OCI-LY1 (cell line): Measurements from ENCODE around the gene GIGYF2.
"Not testable (repeated sequence)": the region's sequence is repeated elsewhere in the genome, so short reads cannot be mapped to it uniquely, and the experiment has no call there.

Experiments used
- H2AFZ ChIP-seq: fragments of 200-600 bp; sonication (generic), shearing (Covaris generic); 2 replicates; pipeline ENCODE4 v1.6.0; 2014; ENCODE audit warnings: antibody characterized with exemption, mild to moderate bottlenecking, low read length
- H3F3A ChIP-seq: fragments of 200-600 bp; sonication (generic), shearing (Covaris generic); 2 replicates; pipeline ENCODE4 v1.6.0; 2014; ENCODE audit warnings: mild to moderate bottlenecking, antibody characterized with exemption, low read length, moderate library complexity; ENCODE audit not compliant: insufficient read depth
- H3K27ac ChIP-seq: fragments of 200-600 bp; sonication (generic); 2 replicates; pipeline ENCODE4 v1.5.1; 2014; ENCODE audit warnings: low read length, mixed run types, mild to moderate bottlenecking, low read depth; ENCODE audit not compliant: poor library complexity, severe bottlenecking
- H3K27me3 ChIP-seq: fragments of 200-600 bp; sonication (generic); 2 replicates; pipeline ENCODE4 v1.6.0; 2014; ENCODE audit warnings: antibody characterized with exemption, mild to moderate bottlenecking, low read length, moderate library complexity; ENCODE audit not compliant: insufficient read depth
- H3K36me3 ChIP-seq: fragments of 200-600 bp; sonication (generic); 2 replicates; pipeline ENCODE4 v1.6.1; 2014; ENCODE audit warnings: mild to moderate bottlenecking, antibody characterized with exemption, low read length, moderate library complexity, mixed read lengths; ENCODE audit not compliant: insufficient read depth
- H3K4me1 ChIP-seq: fragments of 200-600 bp; sonication (generic); 2 replicates; pipeline ENCODE4 v1.5.1; 2014; ENCODE audit warnings: mild to moderate bottlenecking, low read length, moderate library complexity; ENCODE audit not compliant: insufficient read depth, severe bottlenecking
- H3K4me2 ChIP-seq: fragments of 200-600 bp; sonication (generic), shearing (Covaris generic); 2 replicates; pipeline ENCODE4 v1.6.1; 2014; ENCODE audit warnings: low read length
- H3K4me3 ChIP-seq: fragments of 200-600 bp; sonication (generic); 2 replicates; pipeline ENCODE4 v1.5.1; 2014; ENCODE audit warnings: low read length, low read depth, mild to moderate bottlenecking, mixed read lengths; ENCODE audit not compliant: poor library complexity, severe bottlenecking
- H3K79me2 ChIP-seq: fragments of 200-600 bp; shearing (Covaris generic); 2 replicates; pipeline ENCODE4 v1.6.1; 2016; ENCODE audit warnings: mixed run types, low read length, mixed read lengths; ENCODE audit not compliant: insufficient read depth
- H3K9ac ChIP-seq: fragments of 200-600 bp; sonication (generic), shearing (Covaris generic); 2 replicates; pipeline ENCODE4 v1.6.1; 2014; ENCODE audit warnings: mild to moderate bottlenecking, low read length, mixed read lengths
- H3K9me2 ChIP-seq: fragments of 200-600 bp; sonication (generic), shearing (Covaris generic); 2 replicates; pipeline ENCODE4 v1.6.1; 2014; ENCODE audit warnings: low read depth, mild to moderate bottlenecking, low read length, mixed read lengths
- H3K9me3 ChIP-seq: fragments of 200-600 bp; shearing (Covaris generic); 2 replicates; pipeline ENCODE4 v1.6.1; 2014; ENCODE audit warnings: low read length, mixed read lengths
- H4K20me1 ChIP-seq: fragments of 200-600 bp; sonication (generic), shearing (Covaris generic); 2 replicates; pipeline ENCODE4 v1.6.0; 2016; ENCODE audit warnings: mild to moderate bottlenecking, low read length; ENCODE audit not compliant: insufficient read depth
- EZH2 ChIP-seq: fragments of 200-600 bp; sonication (generic), shearing (Covaris generic); IDR thresholded peaks from 2 replicates; pipeline ENCODE4 v1.8.0; 2017; ENCODE audit warnings: borderline replicate concordance, mixed run types, mild to moderate bottlenecking, antibody characterized with exemption, low read length, moderate library complexity, mixed read lengths
- TF ChIP-seq, protein P1 (sequence below): fragments of 200-600 bp; sonication (generic), shearing (Covaris generic); IDR thresholded peaks from 2 replicates; pipeline ENCODE4 v1.5.1; 2017; ENCODE audit warnings: mild to moderate bottlenecking, antibody characterized with exemption, low read length, moderate library complexity, mixed read lengths

GIGYF2 gene

GRCh38 chr2:232680006-232680405 is 17.1 kb upstream of the GIGYF2 start:
- no peaks in the 10 kb centered on the region for H3K9me3 ChIP-seq
- no peak overlapping the region for H3K9ac ChIP-seq
- no peak overlapping the region for H2AFZ ChIP-seq
- H3K4me3 ChIP-seq: no peak overlapping the region
- TF ChIP-seq, protein P1, sequence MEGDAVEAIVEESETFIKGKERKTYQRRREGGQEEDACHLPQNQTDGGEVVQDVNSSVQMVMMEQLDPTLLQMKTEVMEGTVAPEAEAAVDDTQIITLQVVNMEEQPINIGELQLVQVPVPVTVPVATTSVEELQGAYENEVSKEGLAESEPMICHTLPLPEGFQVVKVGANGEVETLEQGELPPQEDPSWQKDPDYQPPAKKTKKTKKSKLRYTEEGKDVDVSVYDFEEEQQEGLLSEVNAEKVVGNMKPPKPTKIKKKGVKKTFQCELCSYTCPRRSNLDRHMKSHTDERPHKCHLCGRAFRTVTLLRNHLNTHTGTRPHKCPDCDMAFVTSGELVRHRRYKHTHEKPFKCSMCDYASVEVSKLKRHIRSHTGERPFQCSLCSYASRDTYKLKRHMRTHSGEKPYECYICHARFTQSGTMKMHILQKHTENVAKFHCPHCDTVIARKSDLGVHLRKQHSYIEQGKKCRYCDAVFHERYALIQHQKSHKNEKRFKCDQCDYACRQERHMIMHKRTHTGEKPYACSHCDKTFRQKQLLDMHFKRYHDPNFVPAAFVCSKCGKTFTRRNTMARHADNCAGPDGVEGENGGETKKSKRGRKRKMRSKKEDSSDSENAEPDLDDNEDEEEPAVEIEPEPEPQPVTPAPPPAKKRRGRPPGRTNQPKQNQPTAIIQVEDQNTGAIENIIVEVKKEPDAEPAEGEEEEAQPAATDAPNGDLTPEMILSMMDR: no peak
- no peak for TF ChIP-seq EZH2
- H3F3A ChIP-seq: no peaks in the 10 kb centered on the region
- no peaks in the 10 kb centered on the region for H4K20me1 ChIP-seq
- no peaks in the 10 kb centered on the region for H3K4me1 ChIP-seq
- no peaks in the 10 kb centered on the region for H3K27me3 ChIP-seq
- no peaks in the 10 kb centered on the region for H3K79me2 ChIP-seq
- no peaks in the 10 kb centered on the region for H3K9me2 ChIP-seq
- no peak overlapping the region for H3K27ac ChIP-seq
- H3K4me2 ChIP-seq: no peak overlapping the region
- H3K36me3 ChIP-seq: no peaks in the 10 kb centered on the region

DNA sequence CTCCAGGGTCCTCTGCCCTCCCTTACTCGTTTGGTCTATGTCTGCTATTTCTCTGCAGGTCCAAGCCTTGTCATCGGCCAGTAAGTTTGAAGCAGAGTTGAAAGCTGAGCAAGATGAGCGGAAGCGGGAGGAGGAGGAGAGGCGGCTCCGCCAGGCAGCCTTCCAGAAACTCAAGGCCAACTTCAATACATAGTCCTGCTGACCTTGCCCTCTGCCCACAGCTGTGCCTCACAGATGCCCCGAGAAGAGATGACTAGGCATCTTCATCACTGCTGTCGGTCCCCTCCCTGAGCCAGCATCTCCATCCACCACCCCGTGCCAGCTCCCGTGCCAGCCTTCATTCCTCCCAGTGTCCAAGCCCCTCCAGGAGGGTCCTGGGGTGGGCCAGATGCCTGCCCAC is 15.6 kb upstream of the GIGYF2 start:
- no peak overlapping the region for H2AFZ ChIP-seq
- TF ChIP-seq EZH2: no peak
- TF ChIP-seq, protein P1: no peak
- H3K4me3 ChIP-seq: no peak overlapping the region
- H3K79me2 ChIP-seq: no peaks in the 10 kb centered on the region
- no peaks in the 10 kb centered on the region for H3K9me3 ChIP-seq
- H3F3A ChIP-seq: no peaks in the 10 kb centered on the region
- H3K27ac ChIP-seq: no peak overlapping the region
- H4K20me1 ChIP-seq: no peaks in the 10 kb centered on the region
- no peak overlapping the region for H3K9ac ChIP-seq
- no peaks in the 10 kb centered on the region; the same call in 1 of the 2 replicates for H3K27me3 ChIP-seq
- H3K36me3 ChIP-seq: no peaks in the 10 kb centered on the region
- H3K4me2 ChIP-seq: no peak overlapping the region
- H3K4me1 ChIP-seq: no peaks in the 10 kb centered on the region
- H3K9me2 ChIP-seq: no peaks in the 10 kb centered on the region

DNA sequence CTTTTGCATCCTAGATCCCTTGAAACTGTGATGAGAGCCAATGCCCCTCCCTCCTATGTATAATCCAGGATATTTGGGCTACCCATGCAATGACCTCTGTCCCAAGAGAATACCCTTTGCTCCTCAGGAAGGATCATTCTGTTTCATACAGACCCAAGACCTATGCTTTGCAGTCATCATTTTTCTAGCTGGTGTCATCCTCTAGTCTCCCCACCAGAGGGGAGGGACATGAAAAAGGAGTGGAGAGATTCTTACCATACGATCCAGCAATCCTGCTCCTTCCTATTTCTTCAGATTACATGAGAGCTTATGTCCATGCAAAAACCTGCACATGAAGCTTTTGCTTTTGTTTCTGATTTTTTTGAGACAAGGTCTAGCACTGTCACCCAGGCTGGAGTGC is 13.8 kb upstream of the GIGYF2 start:
- Histone ChIP-seq H2AFZ (no peak overlapping the region), H3K9me3 (no peaks in the 10 kb centered on the region), H3K4me2 (no peak overlapping the region), H3K4me1 (no peaks in the 10 kb centered on the region), H3K4me3 (no peak overlapping the region), H3K36me3 (no peaks in the 10 kb centered on the region), H4K20me1 (no peaks in the 10 kb centered on the region), H3K79me2 (no peaks in the 10 kb centered on the region), H3K27ac (no peak overlapping the region), H3K9ac (no peak overlapping the region), H3K27me3 (no peaks in the 10 kb centered on the region; the same call in 1 of the 2 replicates), H3F3A (no peaks in the 10 kb centered on the region), H3K9me2 (no peaks in the 10 kb centered on the region)
- TF ChIP-seq, protein P1: no peak
- TF ChIP-seq EZH2: no peak

- H3K27ac ChIP-seq, H4K20me1 ChIP-seq, H3K9me3 ChIP-seq, H3K79me2 ChIP-seq, H3K27me3 ChIP-seq, H3K9me2 ChIP-seq, H3K4me1 ChIP-seq, H3K36me3 ChIP-seq, H3F3A ChIP-seq, H2AFZ ChIP-seq, H3K4me3 ChIP-seq, H3K9ac ChIP-seq, H3K4me2 ChIP-seq: not testable (repeated sequence)
These were observed 11.7 kb upstream of the GIGYF2 start for GRCh38 chr2:232685391-232685790.
